HepG2 (cell line): ENCODE results near the gene ZNF273. TPM values are rescaled to one million over a fixed set of nuclear protein-coding genes. Genes with fewer than 3 reads are reported as not detected.

Experiments used
- ATAC-seq: fragments of 200-7000 bp; cut with Tn5 transposase; 3 replicates; pipeline ENCODE4 v1.9.1; 2020; ENCODE audit warnings: mild to moderate bottlenecking, moderate library complexity
- Bru-seq: library from RNA; stranded (reverse); fragments of 400-500 nt; gene quantifications from one replicate; lab custom pipeline; 2021; lab: Mats Ljungman, UMichigan
- BruChase-seq, 2 experiments: library from RNA; stranded (reverse); fragments of 400-500 nt; gene quantifications; one replicate each; lab custom pipeline; 2021; lab: Mats Ljungman, UMichigan
- BruUV-seq: library from RNA; stranded (reverse); fragments of 400-500 nt; replicated peaks from 2 replicates; lab custom pipeline; 2021; lab: Mats Ljungman, UMichigan
- CTCF ChIA-PET: fragments of 300-600 bp; formaldehyde crosslinking; extraction: SDS; loops from one replicate; lab custom pipeline; 2021; ENCODE audit warnings: low total read pairs, inconsistent platforms, low intra/inter-chr PET ratio; lab: Yijun Ruan, JAX
- POLR2A ChIA-PET: fragments of 350-600 bp; sonication (Branson Sonifier 250); formaldehyde crosslinking; loops from one replicate; lab custom pipeline; 2020; ENCODE audit warnings: antibody characterized with exemption, inconsistent platforms; lab: Yijun Ruan, JAX
- DNase-seq: peaks from one replicate; pipeline ENCODE4 v3.0.0-alpha.2; 2015; ENCODE audit warnings: low spot score
- FAIRE-seq: peaks from 3 replicates; lab custom pipeline; 2011; peaks lifted over from hg19 to GRCh38; lab: Jason Lieb, UNC
- H2AFZ ChIP-seq: one replicate; pipeline ENCODE4 v1.6.1; 2011; ENCODE audit warnings: low read length, inconsistent platforms
- H3K27ac ChIP-seq: fragments of 300-600 bp; 3 replicates; pipeline ENCODE4 v1.8.0; 2011; ENCODE audit warnings: mixed run types, mild to moderate bottlenecking, mixed read lengths, low read length, inconsistent platforms; ENCODE audit not compliant: insufficient read depth; ENCODE audit errors: extremely low read length
- H3K27me3 ChIP-seq, 2 experiments: fragments of 200-600 bp in 1 of 2; 2 replicates in 1 of 2; 3 replicates in 1 of 2; pipeline versions ENCODE4 v1.6.0 to v1.8.0; 2011; ENCODE audit warnings: low read length in 2 of 2, mild to moderate bottlenecking in 2 of 2, moderate library complexity in 2 of 2, inconsistent platforms in 1 of 2; ENCODE audit not compliant: insufficient read depth in 2 of 2, control insufficient read depth in 1 of 2
- H3K36me3 ChIP-seq, 2 experiments: fragments of 200-600 bp in 1 of 2; replicated peaks in 1 of 2; 2 replicates in 1 of 2; 3 replicates in 1 of 2; pipeline versions ENCODE4 v1.5.1 to v1.8.0; 2011; ENCODE audit warnings: low read length in 2 of 2, inconsistent platforms in 1 of 2; ENCODE audit not compliant: insufficient read depth in 2 of 2, control insufficient read depth in 1 of 2
- H3K4me1 ChIP-seq: 2 replicates; pipeline ENCODE4 v1.5.1; 2012; ENCODE audit warnings: low read length, inconsistent platforms; ENCODE audit not compliant: insufficient read depth
- H3K4me2 ChIP-seq: 2 replicates; pipeline ENCODE4 v1.6.0; 2011; ENCODE audit warnings: low read depth, low read length, inconsistent platforms
- H3K4me3 ChIP-seq, 3 experiments: fragments of 200-600 bp in 1 of 3; sonication (generic), shearing (Covaris generic) in 1 of 3; replicated peaks in 1 of 3; 2 replicates each; pipeline ENCODE4 v1.5.1; 2011 to 2016; ENCODE audit warnings: low read length in 3 of 3, inconsistent platforms in 2 of 3, low read depth in 2 of 3, mild to moderate bottlenecking in 2 of 3, control low read depth in 1 of 3, mixed read lengths in 1 of 3; ENCODE audit not compliant: insufficient read depth in 1 of 3
- H3K79me2 ChIP-seq: one replicate; pipeline ENCODE4 v1.6.1; 2011; ENCODE audit warnings: low read length, inconsistent platforms; ENCODE audit not compliant: insufficient read depth
- H3K9ac ChIP-seq: 2 replicates; pipeline ENCODE4 v1.6.0; 2011; ENCODE audit warnings: mild to moderate bottlenecking, low read depth, low read length, inconsistent platforms; ENCODE audit not compliant: insufficient read depth
- H3K9me3 ChIP-seq: 2 replicates; pipeline ENCODE4 v1.5.1; 2012; ENCODE audit warnings: mild to moderate bottlenecking, low read length
- H4K20me1 ChIP-seq: 2 replicates; pipeline ENCODE4 v1.6.0; 2011; ENCODE audit warnings: inconsistent platforms, mild to moderate bottlenecking, low read length, moderate library complexity; ENCODE audit not compliant: insufficient read depth
- ESRRA ChIP-seq: sonication (generic); formaldehyde crosslinking; IDR thresholded peaks from 2 replicates; pipeline ENCODE4 v1.5.1; 2020; ENCODE audit warnings: mild to moderate bottlenecking, low read depth, missing genetic modification reagents
- KLF13 ChIP-seq: sonication (generic); formaldehyde crosslinking; IDR thresholded peaks from 2 replicates; pipeline ENCODE4 v1.4.0; 2020; ENCODE audit warnings: mild to moderate bottlenecking, missing genetic modification reagents
- MBD4 ChIP-seq: IDR thresholded peaks from 2 replicates; pipeline ENCODE4 v1.6.1; 2012; ENCODE audit warnings: low read length, inconsistent platforms, borderline replicate concordance
- RFXAP ChIP-seq: sonication (generic); formaldehyde crosslinking; IDR thresholded peaks from 2 replicates; pipeline ENCODE4 v1.4.0; 2020; ENCODE audit warnings: missing genetic modification reagents, borderline replicate concordance
- TCF7L2 ChIP-seq: IDR thresholded peaks from 2 replicates; pipeline ENCODE4 v1.6.1; 2011; ENCODE audit warnings: mild to moderate bottlenecking, low read depth, low read length, moderate library complexity
- ZMYM2 ChIP-seq: sonication (generic); formaldehyde crosslinking; IDR thresholded peaks from 2 replicates; pipeline ENCODE4 v1.8.0; 2022; ENCODE audit warnings: mild to moderate bottlenecking, missing genetic modification reagents
- ZNF207 ChIP-seq: fragments of 450-650 bp; IDR thresholded peaks from 2 replicates; pipeline ENCODE4 v1.6.1; 2016; ENCODE audit warnings: antibody characterized with exemption, borderline replicate concordance
- ZNF431 ChIP-seq: sonication (generic); formaldehyde crosslinking; IDR thresholded peaks from 2 replicates; pipeline ENCODE4 v1.9.0; 2022; ENCODE audit warnings: missing genetic modification reagents, low read depth, mild to moderate bottlenecking, borderline replicate concordance
- ZNF446 ChIP-seq: sonication (generic); formaldehyde crosslinking; IDR thresholded peaks from 2 replicates; pipeline ENCODE4 v1.5.0; 2020; ENCODE audit warnings: mild to moderate bottlenecking, missing genetic modification reagents
- ZNF629 ChIP-seq: sonication (generic); formaldehyde crosslinking; conservative IDR thresholded peaks from 2 replicates; pipeline ENCODE4 v1.5.0; 2020; ENCODE audit warnings: missing genetic modification reagents
- ZNF792 ChIP-seq: IDR thresholded peaks from 2 replicates; pipeline ENCODE4 v1.6.1; 2016
- ZSCAN20 ChIP-seq: sonication (generic); formaldehyde crosslinking; IDR thresholded peaks from 2 replicates; pipeline ENCODE4 v1.4.0; 2020; ENCODE audit warnings: missing genetic modification reagents, mild to moderate bottlenecking, borderline replicate concordance
- WGBS: methylation state at CpG from one replicate; pipeline ENCODE4 v1.1.6; 2017; ENCODE audit warnings: low lambda C conversion rate; 5-methylcytosine and 5-hydroxymethylcytosine counted together
- in situ Hi-C: cut with HindIII; loops from 2 replicates; pipeline ENCODE4 v1.10.0; 2017; ENCODE audit warnings: low pct_unique_long_range_greater_than_20kb; ENCODE audit not compliant: extremely low pct_ligation_motif_present
- intact Hi-C: fragments of 100-400 bp; cut with micrococcal nuclease; formaldehyde crosslinking; loops from one replicate; pipeline ENCODE4 v1.10.0; 2022; ENCODE audit not compliant: unreplicated experiment
- long read RNA-seq, 2 experiments: library from RNA in 1 of 2; library from polyadenylated mRNA in 1 of 2; stranded (forward) in 1 of 2; unstranded in 1 of 2; transcript quantifications; one replicate each; pipeline ENCODE4 v2.0.0, GENCODE V29; 2019 to 2022
- polyA minus RNA-seq, 3 experiments: library from RNA; depleted of rRNA, polyadenylated mRNA; stranded (reverse); fragments of >200 nt; gene quantifications; 2 replicates each; pipeline ENCODE4 v1.2.3, GENCODE V29; 2011; ENCODE audit warnings: low replicate concordance in 1 of 3
- polyA plus RNA-seq, 8 experiments: library from polyadenylated mRNA; depleted of rRNA in 3 of 8; stranded (reverse) in 7 of 8; unstranded in 1 of 8; fragments of >200 nt; fragmentation: Illumina TruSeq in 4 of 8; extraction: Trizol in 4 of 8; gene quantifications; 2 replicates each; pipeline versions ENCODE4 v1.2.1 to v1.2.3, GENCODE V29; 2011 to 2016; ENCODE audit warnings: low read depth in 4 of 8, missing spikeins in 1 of 8, mixed read lengths in 1 of 8; ENCODE audit not compliant: insufficient read depth in 1 of 8
- total RNA-seq, 5 experiments: library from RNA; depleted of rRNA; stranded (reverse); fragments of >200 nt; fragmentation: Illumina TruSeq; extraction: Trizol; gene quantifications; 2 replicates each; pipeline ENCODE4 v1.2.3, GENCODE V29; 2016; ENCODE audit warnings: low read depth in 1 of 5
- TF ChIP-seq, protein P1 (sequence below), 2 experiments: IDR thresholded peaks; 2 replicates each; pipeline ENCODE4 v1.6.1; 2011 to 2012; ENCODE audit warnings: low read length in 2 of 2, borderline replicate concordance in 1 of 2, low read depth in 1 of 2, mild to moderate bottlenecking in 1 of 2, moderate library complexity in 1 of 2

The ZNF273 gene
- 5.8 and 6.8 TPM in 2 replicates for total RNA-seq (2016; rRNA removed; fragmentation: Illumina TruSeq; extraction: Trizol)
- total RNA-seq (2016; cell fraction: cytosol; rRNA removed; fragmentation: Illumina TruSeq; extraction: Trizol; ENCODE audit: low read depth): 1.1 and 1.3 TPM in 2 replicates
- total RNA-seq (2016; cell fraction: insoluble cytoplasmic fraction; rRNA removed; fragmentation: Illumina TruSeq; extraction: Trizol): 5.0 and 7.2 TPM in 2 replicates
- 2.1 and 4.0 TPM in 2 replicates for total RNA-seq (2016; cell fraction: membrane; rRNA removed; fragmentation: Illumina TruSeq; extraction: Trizol)
- total RNA-seq (2016; cell fraction: nucleus; rRNA removed; fragmentation: Illumina TruSeq; extraction: Trizol): 4.9 and 5.1 TPM in 2 replicates
- 0.90 and 1.7 TPM in 2 replicates for polyA plus RNA-seq (2011; rRNA removed)
- 1.0 and 1.2 TPM in 2 replicates for polyA plus RNA-seq (2011; cell fraction: cytosol; rRNA removed)
- 0.64 and 0.69 TPM in 2 replicates for polyA plus RNA-seq (2011; cell fraction: nucleus; rRNA removed)
- polyA plus RNA-seq (2012): 1.3 and 2.0 TPM in 2 replicates
- polyA plus RNA-seq (2016; cell fraction: cytosol; fragmentation: Illumina TruSeq; extraction: Trizol; ENCODE audit: low read depth): 0.62 and 0.71 TPM in 2 replicates
- polyA plus RNA-seq (2016; cell fraction: insoluble cytoplasmic fraction; fragmentation: Illumina TruSeq; extraction: Trizol; ENCODE audit: low read depth): 6.6 and 7.3 TPM in 2 replicates
- polyA plus RNA-seq (2016; cell fraction: membrane; fragmentation: Illumina TruSeq; extraction: Trizol; ENCODE audit: low read depth): 2.5 and 2.6 TPM in 2 replicates
- 5.0 and 5.1 TPM in 2 replicates for polyA plus RNA-seq (2016; cell fraction: nucleus; fragmentation: Illumina TruSeq; extraction: Trizol; ENCODE audit: insufficient read depth, low read depth)
- 0.90 and 4.3 TPM in 2 replicates for polyA minus RNA-seq (2011; rRNA and poly(A)+ RNA removed; ENCODE audit: low replicate concordance)
- polyA minus RNA-seq (2011; cell fraction: cytosol; rRNA and poly(A)+ RNA removed): 2.3 TPM in 2 replicates
- 5.3 and 6.6 TPM in 2 replicates for polyA minus RNA-seq (2011; cell fraction: nucleus; rRNA and poly(A)+ RNA removed)
- Bru-seq, nascent RNA: percentile 62 among the genes with signal in this experiment
- BruChase-seq, experiment 1, labeled RNA remaining after a 6-hour chase: percentile 54 among the genes with signal in this experiment
- BruChase-seq, experiment 2, labeled RNA remaining after a 2-hour chase: percentile 63 among the genes with signal in this experiment
- long read RNA-seq, experiment 1, partial matches to known transcripts: 0 of 1 reads
- long read RNA-seq, experiment 1, other reads (novel, unspliced or antisense): 1 of 1 reads
- long read RNA-seq, experiment 2, partial matches to known transcripts: 1 of 2 reads
- long read RNA-seq, experiment 2, other reads (novel, unspliced or antisense): 1 of 2 reads

GRCh38 chr7:64902806-64903721 is at the start of gene ZNF273:
Gene ZNF273 (plus strand): TSS chr7:64903273. CDS start chr7:64903318, 45 bp downstream.
- peaks cover 2% of the 10 kb centered on the region; the same call in 1 of the 2 replicates for H4K20me1 ChIP-seq
- no peaks in the 10 kb centered on the region for H3K36me3 ChIP-seq
- under 1% methylated on average over 17 of the region's 34 CpGs for WGBS
- H2AFZ ChIP-seq: peak within 1 kb of the TSS; percentile 81
- H3K9me3 ChIP-seq: no peaks in the 10 kb centered on the region
- peak; percentile 91 for DNase-seq
- no peaks in the 10 kb centered on the region; a peak in 1 of 5 replicates for H3K27me3 ChIP-seq
- in situ Hi-C loops (no loop called here), intact Hi-C loops (loop anchor here (5.0 kb wide), 1 partner anchor 111 kb away; the partner anchor contains the start of gene ZNF138)
- peaks cover 40% of the 10 kb centered on the region for H3K79me2 ChIP-seq
- ChIA-PET POLR2A (interaction anchor here (0.8 to 1.0 kb wide), 2 partner anchors 13 to 104 kb away, joined by 3 read pairs; partner anchors contain the start of gene ERV3-1), CTCF (no interaction called here)
- peaks cover 51% of the 10 kb centered on the region for H3K4me1 ChIP-seq
- peak; percentile 99 for ATAC-seq
- TSS peak; percentile 64 for BruUV-seq
- peak within 1 kb of the TSS; percentile 65 for H3K27ac ChIP-seq
- peak within 1 kb of the TSS; percentile 93 to 97 (median 95) for H3K4me3 ChIP-seq
- peak within 1 kb of the TSS; percentile 74 for H3K9ac ChIP-seq
- H3K4me2 ChIP-seq: peak within 1 kb of the TSS; percentile 75
- FAIRE-seq: peak; percentile 72
- TF ChIP-seq, protein P1, sequence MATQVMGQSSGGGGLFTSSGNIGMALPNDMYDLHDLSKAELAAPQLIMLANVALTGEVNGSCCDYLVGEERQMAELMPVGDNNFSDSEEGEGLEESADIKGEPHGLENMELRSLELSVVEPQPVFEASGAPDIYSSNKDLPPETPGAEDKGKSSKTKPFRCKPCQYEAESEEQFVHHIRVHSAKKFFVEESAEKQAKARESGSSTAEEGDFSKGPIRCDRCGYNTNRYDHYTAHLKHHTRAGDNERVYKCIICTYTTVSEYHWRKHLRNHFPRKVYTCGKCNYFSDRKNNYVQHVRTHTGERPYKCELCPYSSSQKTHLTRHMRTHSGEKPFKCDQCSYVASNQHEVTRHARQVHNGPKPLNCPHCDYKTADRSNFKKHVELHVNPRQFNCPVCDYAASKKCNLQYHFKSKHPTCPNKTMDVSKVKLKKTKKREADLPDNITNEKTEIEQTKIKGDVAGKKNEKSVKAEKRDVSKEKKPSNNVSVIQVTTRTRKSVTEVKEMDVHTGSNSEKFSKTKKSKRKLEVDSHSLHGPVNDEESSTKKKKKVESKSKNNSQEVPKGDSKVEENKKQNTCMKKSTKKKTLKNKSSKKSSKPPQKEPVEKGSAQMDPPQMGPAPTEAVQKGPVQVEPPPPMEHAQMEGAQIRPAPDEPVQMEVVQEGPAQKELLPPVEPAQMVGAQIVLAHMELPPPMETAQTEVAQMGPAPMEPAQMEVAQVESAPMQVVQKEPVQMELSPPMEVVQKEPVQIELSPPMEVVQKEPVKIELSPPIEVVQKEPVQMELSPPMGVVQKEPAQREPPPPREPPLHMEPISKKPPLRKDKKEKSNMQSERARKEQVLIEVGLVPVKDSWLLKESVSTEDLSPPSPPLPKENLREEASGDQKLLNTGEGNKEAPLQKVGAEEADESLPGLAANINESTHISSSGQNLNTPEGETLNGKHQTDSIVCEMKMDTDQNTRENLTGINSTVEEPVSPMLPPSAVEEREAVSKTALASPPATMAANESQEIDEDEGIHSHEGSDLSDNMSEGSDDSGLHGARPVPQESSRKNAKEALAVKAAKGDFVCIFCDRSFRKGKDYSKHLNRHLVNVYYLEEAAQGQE (IDR thresholded peaks at IDR 0.05; ENCODE audit: borderline replicate concordance in 1 of 2, low read depth in 1 of 2, low read length in 2 of 2): no peak
- TF ChIP-seq ZNF446 (no peak), ZMYM2 (CRISPR knock-in tag) (no peak), ZNF792 (no peak), ZNF629 (no peak), KLF13 (CRISPR knock-in tag) (no peak), ZNF207 (no peak), RFXAP (CRISPR knock-in tag) (peak; percentile 86), ZNF431 (no peak), ZSCAN20 (CRISPR knock-in tag) (no peak), ESRRA (no peak), TCF7L2 (no peak), MBD4 (no peak)
